HFFc6 (cell line): Measurements from ENCODE around the gene FAM13A. TPM values are rescaled to one million over a fixed set of nuclear protein-coding genes. Genes with fewer than 3 reads are reported as not detected.

ENCODE experiments used
- DNase-seq: peaks from one replicate; pipeline ENCODE4 v3.0.0-alpha.2; 2018
- H3K27ac Mint-ChIP-seq: 2 replicates; pipeline ENCODE4 v1.8.0; 2020; ENCODE audit warnings: mild to moderate bottlenecking, mixed read lengths
- H3K27me3 Mint-ChIP-seq: 2 replicates; pipeline ENCODE4 v1.8.0; 2021; ENCODE audit warnings: mild to moderate bottlenecking, moderate library complexity, mixed read lengths; ENCODE audit not compliant: insufficient read depth
- H3K36me3 Mint-ChIP-seq: 2 replicates; pipeline ENCODE4 v1.8.0; 2021; ENCODE audit warnings: low read depth, mixed read lengths
- H3K4me1 Mint-ChIP-seq: 2 replicates; pipeline ENCODE4 v1.8.0; 2020; ENCODE audit warnings: low read depth, mixed read lengths
- H3K4me3 Mint-ChIP-seq: 2 replicates; pipeline ENCODE4 v1.8.0; 2020; ENCODE audit warnings: mild to moderate bottlenecking, moderate library complexity, mixed read lengths
- H3K9me3 Mint-ChIP-seq: 2 replicates; pipeline ENCODE4 v1.8.0; 2020; ENCODE audit warnings: mild to moderate bottlenecking, mixed read lengths
- total RNA-seq, 6 experiments: library from RNA; stranded (reverse); fragmentation: NEBNext Ultra II Directional; extraction: Animal tissue kit (Norgen Biotek cat#: 25700); gene quantifications; 2 replicates in 1 of 6; 3 replicates in 5 of 6; pipeline ENCODE4 v1.2.3, GENCODE V29; 2021
- TF ChIP-seq, protein P1 (sequence below): fragments of 200-600 bp; sonication (generic); IDR thresholded peaks from 2 replicates; pipeline ENCODE4 v1.5.0; 2021; ENCODE audit warnings: antibody characterized with exemption, mild to moderate bottlenecking

Gene FAM13A
- total RNA-seq, 6 experiments from 2014 or later: 8.0 to 11.2 (median 9.7) TPM

DNA sequence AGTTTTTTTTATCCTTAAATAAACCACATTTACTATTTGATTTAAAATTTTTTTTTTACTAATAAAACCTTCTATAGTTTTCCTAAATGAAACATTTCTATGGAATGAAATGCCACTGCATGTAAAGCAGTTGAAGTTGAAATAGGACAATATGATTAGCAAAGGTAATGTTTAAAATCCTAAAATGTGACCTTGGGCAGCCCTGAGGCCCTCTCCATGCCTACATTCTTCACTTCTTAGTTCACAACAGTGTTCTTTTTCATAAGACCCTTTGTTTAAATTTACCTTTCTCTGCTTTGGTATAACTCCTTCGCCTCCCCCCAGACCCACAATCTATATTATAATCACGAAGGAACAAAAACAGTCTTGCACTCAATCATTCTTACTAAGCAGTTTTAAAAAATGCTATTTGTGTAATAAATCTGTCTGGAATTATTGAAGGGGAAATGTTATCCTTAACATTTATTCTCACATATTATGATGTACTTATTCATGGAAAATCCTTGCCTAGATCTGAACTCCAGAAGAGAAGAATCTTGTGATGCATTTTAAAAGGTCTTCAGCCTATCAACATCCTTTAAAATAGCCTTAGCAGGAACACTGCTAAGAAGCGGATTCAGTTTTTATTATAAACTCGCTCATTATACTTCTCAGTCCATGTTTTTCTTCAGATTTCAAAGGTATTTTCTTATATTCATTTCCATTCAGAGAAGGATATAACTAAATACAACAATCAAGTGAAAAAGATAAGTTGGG lies 234.8 kb downstream of the FAM13A start:
- H3K4me1 Mint-ChIP-seq: peaks cover 58% of the 10 kb centered on the region
- no peak for DNase-seq
- peak overlapping the region; percentile 92 for H3K4me3 Mint-ChIP-seq
- H3K27ac Mint-ChIP-seq: peak overlapping the region; percentile 98
- no peaks in the 10 kb centered on the region for H3K36me3 Mint-ChIP-seq
- TF ChIP-seq, protein P1, sequence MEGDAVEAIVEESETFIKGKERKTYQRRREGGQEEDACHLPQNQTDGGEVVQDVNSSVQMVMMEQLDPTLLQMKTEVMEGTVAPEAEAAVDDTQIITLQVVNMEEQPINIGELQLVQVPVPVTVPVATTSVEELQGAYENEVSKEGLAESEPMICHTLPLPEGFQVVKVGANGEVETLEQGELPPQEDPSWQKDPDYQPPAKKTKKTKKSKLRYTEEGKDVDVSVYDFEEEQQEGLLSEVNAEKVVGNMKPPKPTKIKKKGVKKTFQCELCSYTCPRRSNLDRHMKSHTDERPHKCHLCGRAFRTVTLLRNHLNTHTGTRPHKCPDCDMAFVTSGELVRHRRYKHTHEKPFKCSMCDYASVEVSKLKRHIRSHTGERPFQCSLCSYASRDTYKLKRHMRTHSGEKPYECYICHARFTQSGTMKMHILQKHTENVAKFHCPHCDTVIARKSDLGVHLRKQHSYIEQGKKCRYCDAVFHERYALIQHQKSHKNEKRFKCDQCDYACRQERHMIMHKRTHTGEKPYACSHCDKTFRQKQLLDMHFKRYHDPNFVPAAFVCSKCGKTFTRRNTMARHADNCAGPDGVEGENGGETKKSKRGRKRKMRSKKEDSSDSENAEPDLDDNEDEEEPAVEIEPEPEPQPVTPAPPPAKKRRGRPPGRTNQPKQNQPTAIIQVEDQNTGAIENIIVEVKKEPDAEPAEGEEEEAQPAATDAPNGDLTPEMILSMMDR: no peak
- H3K27me3 Mint-ChIP-seq: no peaks in the 10 kb centered on the region; the same call in 1 of the 2 replicates
- H3K9me3 Mint-ChIP-seq: no peaks in the 10 kb centered on the region

DNA sequence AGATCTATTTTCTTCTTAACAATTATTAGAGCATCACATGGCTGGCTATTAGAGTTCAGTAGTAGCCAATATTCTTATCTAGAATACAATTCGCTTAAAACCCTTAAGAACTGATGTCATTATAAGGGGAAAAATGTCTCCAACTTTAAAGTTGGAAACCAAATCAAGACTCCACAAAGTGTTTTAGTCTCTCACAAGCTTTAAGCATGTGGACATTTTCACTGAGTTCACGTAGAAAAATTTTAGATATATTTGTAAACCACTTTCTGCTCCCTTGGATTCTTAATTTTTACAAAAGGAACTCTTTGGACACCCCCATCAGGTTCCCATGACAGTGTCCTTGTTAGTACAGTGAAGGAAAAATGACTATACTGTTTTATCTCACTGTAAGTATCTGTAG lies 235.5 kb downstream of the FAM13A start:
- TF ChIP-seq, protein P1: no peak
- no peaks in the 10 kb centered on the region; the same call in 1 of the 2 replicates for H3K27me3 Mint-ChIP-seq
- peaks cover 58% of the 10 kb centered on the region for H3K4me1 Mint-ChIP-seq
- no peaks in the 10 kb centered on the region for H3K9me3 Mint-ChIP-seq
- H3K27ac Mint-ChIP-seq: no peak overlapping the region
- no peak for DNase-seq
- H3K36me3 Mint-ChIP-seq: no peaks in the 10 kb centered on the region
- H3K4me3 Mint-ChIP-seq: no peak overlapping the region

DNA sequence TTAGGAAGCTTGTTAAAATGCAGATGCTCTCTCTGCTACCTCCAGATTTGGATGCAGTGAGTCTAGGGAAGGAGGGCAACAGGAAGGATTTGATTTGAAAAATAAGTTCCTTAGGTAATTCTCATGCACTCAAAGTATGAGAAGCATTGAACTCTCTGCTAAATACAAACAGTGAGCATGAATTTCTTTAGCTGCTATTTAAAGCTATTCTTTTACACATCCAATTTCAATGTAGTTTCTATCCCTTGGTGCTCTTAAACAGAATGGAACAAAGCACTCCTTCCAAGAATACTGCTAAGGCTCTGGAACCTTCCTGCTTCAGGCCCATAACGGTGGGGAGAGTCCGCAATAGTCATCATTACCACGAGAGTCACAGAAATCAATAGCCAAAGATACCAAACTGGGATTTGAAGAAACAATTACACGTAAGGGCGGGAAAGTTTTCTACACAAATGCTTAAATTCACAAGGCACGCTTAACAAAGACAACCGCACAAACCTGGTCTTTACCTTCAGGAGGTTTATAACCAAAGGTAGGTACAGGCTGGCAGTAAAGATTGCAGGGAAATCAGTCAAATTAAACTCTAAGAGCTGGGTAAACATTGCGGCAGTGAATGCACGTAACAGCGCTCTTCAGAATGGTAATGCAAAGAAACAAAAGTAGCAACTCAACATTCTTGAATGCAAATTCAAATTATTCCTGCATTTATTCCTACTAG lies 236.1 kb downstream of the FAM13A start:
- TF ChIP-seq, protein P1: no peak
- no peak overlapping the region for H3K27ac Mint-ChIP-seq

DNA sequence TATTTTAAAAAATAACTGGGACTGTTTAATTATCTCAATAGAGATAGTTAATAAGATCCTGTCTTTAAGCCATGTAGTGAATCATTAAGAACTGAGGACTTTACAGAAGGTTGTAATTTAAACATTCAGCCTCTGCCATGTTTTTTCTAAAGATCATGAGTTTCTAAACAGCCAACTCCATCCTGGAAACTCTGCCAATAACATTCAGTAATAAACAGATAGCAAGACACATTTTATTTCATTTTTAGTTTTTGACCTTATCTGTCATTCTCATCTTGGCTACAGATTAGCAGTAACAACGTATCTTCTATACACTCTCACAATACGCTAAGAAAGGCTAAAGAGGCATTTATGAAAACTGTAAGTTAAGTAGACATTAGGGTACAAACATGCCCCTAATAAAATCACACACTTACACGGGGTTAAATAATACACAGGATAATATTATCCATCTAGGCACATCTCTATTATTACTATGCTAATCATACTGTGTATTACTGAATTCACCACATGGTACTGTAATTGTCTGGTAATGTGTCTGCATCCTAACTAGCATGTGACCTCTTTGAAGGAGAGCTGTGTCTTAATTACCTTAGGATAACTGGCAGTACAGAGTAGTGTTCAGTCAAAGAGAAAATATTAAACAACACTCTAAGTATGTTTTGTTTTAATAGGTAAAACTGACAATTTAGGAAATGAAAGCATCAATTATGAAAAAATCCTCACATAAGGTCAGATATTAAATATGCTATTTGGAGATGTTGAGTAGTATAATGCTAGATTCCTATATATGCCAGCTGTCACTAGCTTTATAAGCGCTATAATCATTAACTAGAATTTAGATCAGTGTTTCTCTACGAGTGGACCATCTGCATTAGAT lies 236.9 kb downstream of the FAM13A start:
- Mint-ChIP-seq H3K36me3 (no peaks in the 10 kb centered on the region), H3K27me3 (no peaks in the 10 kb centered on the region; the same call in 1 of the 2 replicates), H3K9me3 (no peaks in the 10 kb centered on the region), H3K4me3 (no peak overlapping the region), H3K27ac (no peak overlapping the region), H3K4me1 (peaks cover 58% of the 10 kb centered on the region)
- no peak for DNase-seq
- TF ChIP-seq, protein P1: no peak

More for the DNA sequence above, 236.1 kb downstream of the FAM13A start:
- peaks cover 58% of the 10 kb centered on the region for H3K4me1 Mint-ChIP-seq
- DNase-seq: no peak
- H3K36me3 Mint-ChIP-seq: no peaks in the 10 kb centered on the region
- H3K27me3 Mint-ChIP-seq: no peaks in the 10 kb centered on the region; the same call in 1 of the 2 replicates
- no peaks in the 10 kb centered on the region for H3K9me3 Mint-ChIP-seq
- H3K4me3 Mint-ChIP-seq: peak overlapping the region; percentile 12; the same call in 1 of the 2 replicates
